Fibroblast of the aortic adventitia (primary cell): Measurements from ENCODE around the gene RSKR. TPM values are rescaled to one million over a fixed set of nuclear protein-coding genes. Genes with fewer than 3 reads are reported as not detected.
"Not testable (repeated sequence)": the region's sequence is repeated elsewhere in the genome, so short reads cannot be mapped to it uniquely, and the experiment has no call there.

Experiments used
- DNase-seq: peaks from one replicate; pipeline ENCODE4 v3.0.0-alpha.2; 2010; ENCODE audit warnings: low read depth
- H3K4me3 ChIP-seq: 2 replicates; pipeline ENCODE4 v1.5.1; 2011; ENCODE audit warnings: low read depth, mild to moderate bottlenecking, control low read depth, low read length, moderate library complexity
- total RNA-seq: library from RNA; depleted of rRNA; stranded (reverse); fragments of >200 nt; gene quantifications from 2 replicates; pipeline ENCODE4 v1.2.3, GENCODE V29; 2012; ENCODE audit warnings: low replicate concordance
- TF ChIP-seq, protein P1 (sequence below): IDR thresholded peaks from 2 replicates; pipeline ENCODE4 v1.5.1; 2011; ENCODE audit warnings: mild to moderate bottlenecking, low read length, control low read depth, inconsistent platforms; ENCODE audit not compliant: insufficient read depth

Gene RSKR, protein sequence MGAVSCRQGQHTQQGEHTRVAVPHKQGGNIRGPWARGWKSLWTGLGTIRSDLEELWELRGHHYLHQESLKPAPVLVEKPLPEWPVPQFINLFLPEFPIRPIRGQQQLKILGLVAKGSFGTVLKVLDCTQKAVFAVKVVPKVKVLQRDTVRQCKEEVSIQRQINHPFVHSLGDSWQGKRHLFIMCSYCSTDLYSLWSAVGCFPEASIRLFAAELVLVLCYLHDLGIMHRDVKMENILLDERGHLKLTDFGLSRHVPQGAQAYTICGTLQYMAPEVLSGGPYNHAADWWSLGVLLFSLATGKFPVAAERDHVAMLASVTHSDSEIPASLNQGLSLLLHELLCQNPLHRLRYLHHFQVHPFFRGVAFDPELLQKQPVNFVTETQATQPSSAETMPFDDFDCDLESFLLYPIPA
- 4.3 TPM in 1 of 2 replicates, not detected in the other for total RNA-seq

DNA sequence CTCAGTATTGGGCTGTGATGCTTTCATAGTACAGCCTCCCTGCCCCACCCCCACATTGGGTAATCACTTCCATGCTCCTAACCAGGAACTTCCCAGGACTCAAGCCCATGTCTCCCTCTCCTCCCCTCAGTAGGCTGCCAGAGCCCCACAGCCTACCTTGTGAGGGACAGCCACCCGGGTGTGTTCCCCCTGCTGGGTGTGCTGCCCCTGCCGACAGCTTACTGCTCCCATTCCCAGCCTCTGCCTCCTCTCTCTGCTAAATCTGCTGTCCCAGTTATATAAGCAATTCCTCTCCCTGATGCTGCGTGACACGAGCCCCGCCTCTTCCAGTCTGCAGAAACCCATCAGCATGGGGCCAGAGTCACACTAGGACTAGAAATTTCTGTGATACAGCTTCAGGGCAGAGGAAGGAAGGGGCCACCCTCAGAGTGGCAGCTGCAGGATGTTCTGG lies at the start of gene RSKR:
Gene RSKR (minus strand): TSS at position 255 of the 451 bp plus-strand sequence. CDS start 24 bp downstream, at position 231.
- TF ChIP-seq, protein P1, sequence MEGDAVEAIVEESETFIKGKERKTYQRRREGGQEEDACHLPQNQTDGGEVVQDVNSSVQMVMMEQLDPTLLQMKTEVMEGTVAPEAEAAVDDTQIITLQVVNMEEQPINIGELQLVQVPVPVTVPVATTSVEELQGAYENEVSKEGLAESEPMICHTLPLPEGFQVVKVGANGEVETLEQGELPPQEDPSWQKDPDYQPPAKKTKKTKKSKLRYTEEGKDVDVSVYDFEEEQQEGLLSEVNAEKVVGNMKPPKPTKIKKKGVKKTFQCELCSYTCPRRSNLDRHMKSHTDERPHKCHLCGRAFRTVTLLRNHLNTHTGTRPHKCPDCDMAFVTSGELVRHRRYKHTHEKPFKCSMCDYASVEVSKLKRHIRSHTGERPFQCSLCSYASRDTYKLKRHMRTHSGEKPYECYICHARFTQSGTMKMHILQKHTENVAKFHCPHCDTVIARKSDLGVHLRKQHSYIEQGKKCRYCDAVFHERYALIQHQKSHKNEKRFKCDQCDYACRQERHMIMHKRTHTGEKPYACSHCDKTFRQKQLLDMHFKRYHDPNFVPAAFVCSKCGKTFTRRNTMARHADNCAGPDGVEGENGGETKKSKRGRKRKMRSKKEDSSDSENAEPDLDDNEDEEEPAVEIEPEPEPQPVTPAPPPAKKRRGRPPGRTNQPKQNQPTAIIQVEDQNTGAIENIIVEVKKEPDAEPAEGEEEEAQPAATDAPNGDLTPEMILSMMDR, result no peak
- no peak within 1 kb of the TSS for H3K4me3 ChIP-seq
- DNase-seq, result no peak

DNA sequence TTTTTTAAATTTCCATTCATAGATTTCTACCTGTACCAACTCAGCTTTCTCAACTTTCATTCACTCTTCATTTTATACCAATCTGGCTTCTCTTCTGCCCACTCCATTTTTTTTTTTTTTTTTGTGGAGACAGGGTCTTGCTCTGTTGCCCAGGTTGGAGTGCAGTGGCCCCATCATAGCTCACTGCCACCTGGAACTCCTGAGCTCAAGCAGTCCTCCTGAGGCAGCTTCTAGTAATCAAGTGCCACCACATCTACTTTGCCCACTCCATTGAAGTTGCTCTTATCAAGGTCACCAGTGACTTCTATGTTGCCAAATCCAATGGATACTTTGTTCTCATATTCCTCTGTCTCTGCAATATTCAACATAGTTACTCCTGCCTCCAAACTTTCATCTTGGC lies 49.7 kb upstream of the RSKR start:
- peak overlapping the region; percentile 97 for H3K4me3 ChIP-seq
- TF ChIP-seq, protein P1, result no peak
- DNase-seq, result no peak

DNA sequence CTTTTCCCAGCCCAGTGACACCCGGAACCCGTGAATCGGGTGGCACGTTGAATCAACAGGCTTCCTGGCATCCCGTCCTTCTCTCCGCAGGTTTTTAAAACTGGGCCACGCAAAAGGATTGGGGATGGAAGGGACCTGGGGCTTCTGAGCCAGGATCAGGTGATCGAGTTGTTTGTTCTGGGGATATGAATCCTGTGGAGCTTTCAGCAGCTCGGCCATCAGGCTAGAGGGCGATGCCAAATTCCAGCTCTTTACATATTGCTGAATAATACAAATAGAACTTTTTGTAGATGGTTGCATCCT lies 48.5 kb upstream of the RSKR start:
- DNase-seq, result no peak
- TF ChIP-seq, protein P1, result no peak
- H3K4me3 ChIP-seq, result peak overlapping the region; percentile 97

DNA sequence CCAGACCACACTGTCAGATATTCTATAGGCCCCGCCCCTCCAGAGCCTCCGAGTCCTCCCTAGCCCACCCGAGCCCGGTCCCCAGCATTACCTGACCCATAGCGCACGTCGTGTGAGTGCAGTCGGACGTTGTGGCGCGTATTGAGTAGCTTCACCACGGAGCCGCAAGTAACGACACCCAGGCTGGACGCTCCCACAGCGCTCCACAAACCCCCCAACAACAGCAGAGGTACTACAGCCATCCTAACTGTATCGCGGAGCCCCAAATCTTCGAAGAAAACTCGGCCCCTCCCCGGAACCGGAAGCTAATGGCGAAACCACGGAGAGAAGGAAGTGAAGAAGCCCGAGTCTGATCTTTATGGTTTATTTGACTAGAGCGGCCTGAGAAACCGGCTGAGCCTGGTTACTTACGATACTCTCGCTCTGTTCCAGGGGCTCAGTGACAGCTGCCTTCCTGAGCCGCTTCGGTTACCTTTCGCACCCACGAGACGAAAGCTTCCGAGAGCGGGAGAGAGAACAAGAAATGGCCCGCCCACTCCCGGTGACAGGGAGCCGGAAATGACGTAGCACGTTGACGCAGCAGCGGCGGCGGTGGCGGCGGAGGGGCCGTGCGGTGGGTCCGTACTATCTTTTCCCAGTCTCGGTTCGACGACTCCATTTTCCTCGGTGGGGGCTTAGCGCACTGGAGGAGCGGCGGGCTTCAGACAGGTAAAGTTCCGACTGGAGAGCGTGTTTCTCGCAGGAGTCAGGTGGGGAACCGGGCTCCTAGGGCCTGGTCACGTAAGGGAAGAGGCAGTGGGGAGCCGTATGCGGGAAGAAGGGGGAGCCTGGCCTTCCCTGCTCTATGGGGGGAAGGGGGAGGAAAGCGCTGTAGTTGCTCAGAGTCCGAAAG lies 47.9 kb upstream of the RSKR start, which contains the start of the genes SDF2 and SUPT6H:
Gene SDF2 (minus strand): TSS at position 272 of the 892 bp plus-strand sequence. CDS start 30 bp downstream, at position 242.
Gene SUPT6H (plus strand): TSS at position 571 of the 892 bp plus-strand sequence. CDS start 11,197 bp downstream, outside the sequence.
- TF ChIP-seq, protein P1, result no peak
- peak within 1 kb of the TSS; percentile 97 for H3K4me3 ChIP-seq
- DNase-seq, result peak; percentile 85

DNA sequence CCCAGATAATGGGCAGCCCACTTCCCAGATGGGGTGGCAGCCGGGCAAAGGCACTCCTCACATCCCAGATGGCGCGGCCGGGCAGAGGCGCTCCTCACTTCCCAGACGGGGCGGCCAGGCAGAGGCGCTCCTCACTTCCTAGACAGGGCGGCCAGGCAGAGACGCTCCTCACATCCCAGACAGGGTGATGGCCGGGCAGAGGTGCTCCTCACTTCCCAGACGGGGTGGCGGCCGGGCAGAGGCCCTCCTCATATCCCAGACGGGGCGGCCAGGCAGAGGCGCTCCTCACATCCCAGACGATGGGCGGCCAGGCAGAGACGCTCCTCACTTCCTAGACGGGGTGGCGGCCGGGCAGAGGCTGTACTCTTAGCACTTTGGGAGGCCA lies 45.5 kb upstream of the RSKR start:
- not testable (repeated sequence) for H3K4me3 ChIP-seq, DNase-seq

DNA sequence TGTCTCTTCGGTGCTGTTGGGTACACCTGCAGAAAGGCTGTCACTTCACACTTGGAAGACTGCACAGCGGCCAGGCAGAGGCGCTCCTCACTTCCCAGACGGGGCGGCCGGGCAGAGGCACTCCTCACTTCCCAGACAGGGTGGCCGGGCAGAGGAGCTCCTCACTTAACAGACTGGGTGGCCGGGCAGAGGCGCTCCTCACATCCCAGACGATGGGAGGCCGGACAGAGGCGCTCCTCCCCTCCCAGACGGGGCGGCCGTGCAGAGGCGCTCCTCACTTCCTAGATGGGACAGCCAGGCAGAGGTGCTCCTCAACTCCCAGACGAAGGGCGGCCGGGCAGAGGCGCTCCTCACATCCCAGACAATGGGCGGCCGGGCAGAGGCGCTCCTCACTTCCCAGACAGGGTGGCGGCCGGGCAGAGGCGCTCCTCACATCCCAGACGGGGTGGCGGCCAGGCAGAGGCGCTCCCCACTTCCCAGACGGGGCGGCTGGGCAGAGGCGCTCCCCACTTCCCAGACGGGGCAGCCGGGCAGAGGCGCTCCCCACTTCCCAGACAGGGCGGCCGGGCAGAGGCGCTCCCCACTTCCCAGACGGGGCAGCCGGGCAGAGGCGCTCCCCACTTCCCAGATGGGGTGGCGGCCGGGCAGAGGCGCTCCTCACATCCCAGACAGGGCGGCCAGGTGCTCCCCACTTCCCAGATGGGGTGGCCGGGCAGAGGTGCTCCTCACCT lies 44.9 kb upstream of the RSKR start:
- not testable (repeated sequence) for DNase-seq, H3K4me3 ChIP-seq

DNA sequence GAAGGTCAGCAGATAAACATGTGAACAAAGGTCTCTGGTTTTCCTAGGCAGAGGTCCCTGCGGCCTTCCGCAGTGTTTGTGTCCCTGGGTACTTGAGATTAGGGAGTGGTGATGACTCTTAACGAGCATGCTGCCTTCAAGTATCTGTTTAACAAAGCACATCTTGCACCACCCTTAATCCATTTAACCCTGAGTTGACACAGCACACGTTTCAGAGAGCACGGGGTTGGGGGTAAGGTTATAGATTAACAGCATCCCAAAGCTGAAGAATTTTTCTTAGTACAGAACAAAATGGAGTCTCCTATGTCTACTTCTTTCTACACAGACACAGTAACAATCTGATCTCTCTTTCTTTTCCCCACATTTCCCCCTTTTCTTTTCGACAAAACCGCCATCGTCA lies 44.4 kb upstream of the RSKR start:
- not testable (repeated sequence) for DNase-seq, H3K4me3 ChIP-seq

DNA sequence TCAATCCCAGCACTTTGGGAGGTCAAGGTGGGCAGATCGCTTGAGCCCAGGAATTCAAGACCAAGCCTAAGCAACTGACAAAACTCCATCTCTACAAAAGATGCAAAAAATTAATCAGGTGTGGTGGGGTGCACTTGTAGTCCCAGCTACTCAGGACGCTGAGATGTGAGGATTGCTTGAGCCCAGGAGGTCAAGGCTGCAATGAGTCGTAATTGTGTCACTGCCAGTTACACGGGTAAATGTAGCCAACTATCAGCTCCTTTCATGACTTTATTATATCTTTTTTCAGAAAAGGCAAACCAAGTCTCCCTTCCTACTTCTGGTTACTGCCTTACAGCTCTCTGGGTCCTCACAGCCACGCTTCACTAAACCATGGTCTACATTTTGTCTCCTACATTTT lies 43.8 kb upstream of the RSKR start:
- H3K4me3 ChIP-seq, result no peak overlapping the region
- TF ChIP-seq, protein P1, result no peak
- peak; percentile 24 for DNase-seq
